ENCODE results near the gene C12orf43.
A peak's percentile ranks its signal among the peaks of the same experiment; 100 is the strongest.

Gene C12orf43

GRCh38 chr12:121033625-121034349, 17.5 kb upstream of the C12orf43 start:
- FAIRE-seq (peak; percentile 60), DNase-seq (ENCODE audit: extremely low spot score, insufficient read length, low read depth) (no peak)

- DNase-seq (ENCODE audit: extremely low spot score, insufficient read length, low read depth) (no peak), FAIRE-seq (no peak)
These were observed 14.4 kb upstream of the C12orf43 start for GRCh38 chr12:121030576-121031212.

GRCh38 chr12:121026274-121027045, 10.2 kb upstream of the C12orf43 start:
- no peak for DNase-seq (ENCODE audit: extremely low spot score, insufficient read length, low read depth)
- no peak for FAIRE-seq

GRCh38 chr12:121025442-121026226, 9.3 kb upstream of the C12orf43 start:
- DNase-seq (ENCODE audit: extremely low spot score, insufficient read length, low read depth), result no peak
- no peak for FAIRE-seq

GRCh38 chr12:121023799-121024198, 7.5 kb upstream of the C12orf43 start:
- no peak for FAIRE-seq

GRCh38 chr12:121022713-121023112, 6.4 kb upstream of the C12orf43 start:
- FAIRE-seq (no peak), DNase-seq (ENCODE audit: extremely low spot score, insufficient read length, low read depth) (no peak)

More at GRCh38 chr12:121023799-121024198, 7.5 kb upstream of the C12orf43 start:
- no peak for DNase-seq (ENCODE audit: extremely low spot score, insufficient read length, low read depth)

- no peak for DNase-seq (ENCODE audit: extremely low spot score, insufficient read length, low read depth)
- no peak for FAIRE-seq
These were observed 5.5 kb upstream of the C12orf43 start for GRCh38 chr12:121021754-121022153.

- no peak for DNase-seq (ENCODE audit: extremely low spot score, insufficient read length, low read depth)
- FAIRE-seq, result no peak
These were observed 2.8 kb upstream of the C12orf43 start for GRCh38 chr12:121018860-121019617.

- no peak for FAIRE-seq
- no peak for DNase-seq (ENCODE audit: extremely low spot score, insufficient read length, low read depth)
These were observed 1.7 kb upstream of the C12orf43 start for GRCh38 chr12:121017966-121018491.

- DNase-seq (ENCODE audit: extremely low spot score, insufficient read length, low read depth), result no peak
- no peak for FAIRE-seq
These were observed 2.6 kb downstream of the C12orf43 start for GRCh38 chr12:121013715-121014114.

GRCh38 chr12:121011820-121012219, 4.5 kb downstream of the C12orf43 start:
- no peak for DNase-seq (ENCODE audit: extremely low spot score, insufficient read length, low read depth)
- FAIRE-seq, result no peak

GRCh38 chr12:121010860-121011259, 5.4 kb downstream of the C12orf43 start:
- DNase-seq (ENCODE audit: extremely low spot score, insufficient read length, low read depth) (no peak), FAIRE-seq (no peak)

GRCh38 chr12:121009741-121010140, 6.5 kb downstream of the C12orf43 start:
- FAIRE-seq, result no peak
- no peak for DNase-seq (ENCODE audit: extremely low spot score, insufficient read length, low read depth)

GRCh38 chr12:121008347-121009098, 7.8 kb downstream of the C12orf43 start:
- no peak for FAIRE-seq
- DNase-seq (ENCODE audit: extremely low spot score, insufficient read length, low read depth), result no peak

- DNase-seq (ENCODE audit: extremely low spot score, insufficient read length, low read depth) (no peak), FAIRE-seq (peak; percentile 79)
These were observed 10.9 kb downstream of the C12orf43 start for GRCh38 chr12:121005346-121005815.

- FAIRE-seq (no peak), DNase-seq (ENCODE audit: extremely low spot score, insufficient read length, low read depth) (no peak)
These were observed 12.0 kb downstream of the C12orf43 start for GRCh38 chr12:121004253-121004815.

- FAIRE-seq, result no peak
- no peak for DNase-seq (ENCODE audit: extremely low spot score, insufficient read length, low read depth)
These were observed 12.6 kb downstream of the C12orf43 start for GRCh38 chr12:121003650-121004049.

GRCh38 chr12:121001841-121002483, 14.3 kb downstream of the C12orf43 start:
- FAIRE-seq, result no peak

More at GRCh38 chr12:121001841-121002483, 14.3 kb downstream of the C12orf43 start:
- no peak for DNase-seq (ENCODE audit: extremely low spot score, insufficient read length, low read depth)

All from GM18507 (cell line).